H1 (cell line): ENCODE measurements around the gene CFAP74. TPM values are rescaled to one million over a fixed set of nuclear protein-coding genes. Genes with fewer than 3 reads are reported as not detected.

Experiments
- CTCF ChIA-PET: fragments of 300-600 bp; sonication (Branson Sonifier 250); formaldehyde crosslinking; loops from one replicate; lab custom pipeline; 2021; ENCODE audit not compliant: partially characterized antibody; lab: Charles Lee
- POLR2A ChIA-PET: fragments of 300-600 bp; sonication (Branson Sonifier 250); formaldehyde crosslinking; loops from one replicate; lab custom pipeline; 2021; ENCODE audit warnings: inconsistent platforms; ENCODE audit not compliant: partially characterized antibody; lab: Charles Lee
- DNase-seq, 2 experiments: peaks; one replicate each; pipeline versions ENCODE4 v3.0.0 to v3.0.0-alpha.2; 2010 to 2022; ENCODE audit warnings: low spot score in 2 of 2, low read depth in 1 of 2, mixed read lengths in 1 of 2
- FAIRE-seq: peaks from 2 replicates; lab custom pipeline; 2011; peaks lifted over from hg19 to GRCh38; lab: Jason Lieb, UNC
- H2AFZ ChIP-seq: 2 replicates; pipeline ENCODE4 v1.8.1; 2012; ENCODE audit warnings: low read length, inconsistent platforms
- H2AK5ac ChIP-seq: 2 replicates; pipeline ENCODE4 v1.6.1; 2013; ENCODE audit warnings: low read depth, low read length
- H2BK120ac ChIP-seq: replicated peaks from 2 replicates; pipeline ENCODE3; 2013; ENCODE audit warnings: low read depth, low read length, inconsistent platforms
- H2BK12ac ChIP-seq: 2 replicates; pipeline ENCODE4 v1.6.1; 2013; ENCODE audit warnings: low read depth, low read length
- H2BK15ac ChIP-seq: 2 replicates; pipeline ENCODE4 v1.6.1; 2013; ENCODE audit warnings: low read length
- H2BK20ac ChIP-seq: 2 replicates; pipeline ENCODE4 v1.6.1; 2013; ENCODE audit warnings: low read length
- H2BK5ac ChIP-seq: 2 replicates; pipeline ENCODE4 v1.6.1; 2013; ENCODE audit warnings: low read depth, low read length
- H3K14ac ChIP-seq: 2 replicates; pipeline ENCODE4 v1.6.1; 2013; ENCODE audit warnings: inconsistent platforms; ENCODE audit not compliant: insufficient read length
- H3K18ac ChIP-seq: 2 replicates; pipeline ENCODE4 v1.6.1; 2013; ENCODE audit warnings: low read length; ENCODE audit errors: extremely low read depth
- H3K23ac ChIP-seq: 2 replicates; pipeline ENCODE4 v1.6.1; 2013; ENCODE audit warnings: inconsistent platforms; ENCODE audit not compliant: insufficient read length
- H3K23me2 ChIP-seq: 2 replicates; pipeline ENCODE4 v1.6.1; 2013; ENCODE audit warnings: low read depth, low read length
- H3K27ac ChIP-seq: 2 replicates; pipeline ENCODE4 v1.6.1; 2011; ENCODE audit warnings: low read depth, low read length, inconsistent platforms
- H3K27me3 ChIP-seq, 4 experiments: replicated peaks in 1 of 4; 1 replicate in 1 of 4; 2 replicates in 3 of 4; pipeline versions ENCODE4 v1.6.1 to v1.8.1; 2011 to 2013; ENCODE audit warnings: low read length in 3 of 4, mild to moderate bottlenecking in 3 of 4, inconsistent platforms in 2 of 4, mixed read lengths in 2 of 4, moderate library complexity in 1 of 4; ENCODE audit not compliant: control insufficient read depth in 3 of 4, insufficient read depth in 3 of 4; ENCODE audit errors: extremely low read depth in 1 of 4
- H3K36me3 ChIP-seq, 4 experiments: 2 replicates each; pipeline versions ENCODE4 v1.6.1 to v1.8.1; 2011 to 2013; ENCODE audit warnings: mild to moderate bottlenecking in 4 of 4, low read length in 3 of 4, moderate library complexity in 2 of 4, control low read depth in 1 of 4, inconsistent platforms in 1 of 4; ENCODE audit not compliant: insufficient read depth in 4 of 4, control insufficient read depth in 2 of 4
- H3K4ac ChIP-seq: replicated peaks from 2 replicates; pipeline ENCODE3; 2013; ENCODE audit warnings: low read length, low read depth, mixed read lengths, inconsistent platforms; ENCODE audit not compliant: insufficient read length
- H3K4me1 ChIP-seq, 4 experiments: replicated peaks in 1 of 4; 1 replicate in 1 of 4; 2 replicates in 3 of 4; pipeline versions ENCODE4 v1.6.1 to v1.8.1; 2011 to 2013; ENCODE audit warnings: low read length in 3 of 4, inconsistent platforms in 2 of 4, mixed read lengths in 1 of 4; ENCODE audit not compliant: insufficient read depth in 4 of 4, control insufficient read depth in 3 of 4
- H3K4me2 ChIP-seq, 2 experiments: 2 replicates each; pipeline versions ENCODE4 v1.6.1 to v1.8.1; 2011 to 2013; ENCODE audit warnings: low read depth in 2 of 2, low read length in 2 of 2, control low read depth in 1 of 2, inconsistent platforms in 1 of 2, mild to moderate bottlenecking in 1 of 2; ENCODE audit not compliant: insufficient read depth in 1 of 2
- H3K4me3 ChIP-seq, 4 experiments: fragments of 200-600, 300-600 bp in 1 of 4; sonication (generic), shearing (Covaris generic), sonication (Bioruptor Twin) in 1 of 4; 2 replicates each; pipeline versions ENCODE4 v1.5.1 to v1.8.1; 2011 to 2016; ENCODE audit warnings: low read length in 4 of 4, low read depth in 3 of 4, control low read depth in 2 of 4, inconsistent platforms in 2 of 4, mild to moderate bottlenecking in 2 of 4, mixed read lengths in 1 of 4, moderate library complexity in 1 of 4; ENCODE audit not compliant: insufficient read depth in 2 of 4; ENCODE audit errors: extremely low read depth in 1 of 4
- H3K56ac ChIP-seq: replicated peaks from 2 replicates; pipeline ENCODE3; 2013; ENCODE audit warnings: low read depth, mild to moderate bottlenecking, mixed read lengths, low read length, inconsistent platforms; ENCODE audit not compliant: insufficient read length
- H3K79me1 ChIP-seq: 2 replicates; pipeline ENCODE4 v1.6.1; 2013; ENCODE audit warnings: low read depth, low read length, control low read depth
- H3K79me2 ChIP-seq, 2 experiments: 2 replicates each; pipeline versions ENCODE4 v1.6.1 to v1.8.1; 2012 to 2013; ENCODE audit warnings: low read length in 2 of 2, mild to moderate bottlenecking in 2 of 2, inconsistent platforms in 1 of 2; ENCODE audit not compliant: insufficient read depth in 2 of 2, control insufficient read depth in 1 of 2
- H3K9ac ChIP-seq, 4 experiments: replicated peaks in 1 of 4; 1 replicate in 1 of 4; 2 replicates in 3 of 4; pipeline versions ENCODE4 v1.6.1 to v1.8.1; 2011 to 2013; ENCODE audit warnings: low read depth in 3 of 4, low read length in 3 of 4, control low read depth in 2 of 4, mild to moderate bottlenecking in 2 of 4, moderate library complexity in 2 of 4, inconsistent platforms in 1 of 4; ENCODE audit errors: extremely low read depth in 1 of 4
- H3K9me3 ChIP-seq, 2 experiments: 2 replicates each; pipeline versions ENCODE4 v1.6.1 to v1.8.1; 2012 to 2013; ENCODE audit warnings: mild to moderate bottlenecking in 2 of 2, moderate library complexity in 2 of 2, control low read depth in 1 of 2, inconsistent platforms in 1 of 2, low read depth in 1 of 2, low read length in 1 of 2, mixed read lengths in 1 of 2; ENCODE audit not compliant: insufficient read depth in 2 of 2
- H4K20me1 ChIP-seq, 2 experiments: replicated peaks in 1 of 2; 2 replicates each; pipeline versions ENCODE3 to v1.8.1; 2011 to 2013; ENCODE audit warnings: inconsistent platforms in 2 of 2, low read length in 2 of 2, mild to moderate bottlenecking in 1 of 2; ENCODE audit not compliant: insufficient read depth in 2 of 2, control insufficient read depth in 1 of 2
- H4K5ac ChIP-seq: 2 replicates; pipeline ENCODE4 v1.6.1; 2013; ENCODE audit warnings: low read length, low read depth, mixed read lengths, inconsistent platforms; ENCODE audit not compliant: insufficient read length
- H4K8ac ChIP-seq: 2 replicates; pipeline ENCODE4 v1.8.0; 2013; ENCODE audit warnings: mild to moderate bottlenecking, moderate library complexity, low read length, inconsistent platforms; ENCODE audit not compliant: insufficient read depth; ENCODE audit errors: extremely low read depth
- H4K91ac ChIP-seq: replicated peaks from 2 replicates; pipeline ENCODE3; 2013; ENCODE audit warnings: low read length, mixed read lengths, inconsistent platforms; ENCODE audit not compliant: insufficient read length
- CREB1 ChIP-seq: IDR thresholded peaks from 2 replicates; pipeline ENCODE4 v1.6.1; 2012; ENCODE audit warnings: inconsistent platforms
- CTCF ChIP-seq, 3 experiments: IDR thresholded peaks; 1 replicate in 2 of 3; 2 replicates in 1 of 3; pipeline versions ENCODE4 v1.5.1 to v1.6.1; 2011; ENCODE audit warnings: low read length in 3 of 3, mild to moderate bottlenecking in 3 of 3, inconsistent platforms in 2 of 3, low read depth in 1 of 3, moderate library complexity in 1 of 3; ENCODE audit not compliant: insufficient read depth in 1 of 3; ENCODE audit errors: control extremely low read depth in 1 of 3
- EP300 ChIP-seq, 2 experiments: IDR thresholded peaks; 1 replicate in 1 of 2; 2 replicates in 1 of 2; pipeline ENCODE4 v1.6.1; 2011 to 2012; ENCODE audit warnings: low read depth in 2 of 2, low read length in 2 of 2, mild to moderate bottlenecking in 2 of 2, borderline replicate concordance in 1 of 2, inconsistent platforms in 1 of 2, moderate library complexity in 1 of 2
- FOSL1 ChIP-seq: IDR thresholded peaks from 2 replicates; pipeline ENCODE4 v1.6.1; 2011; ENCODE audit warnings: mild to moderate bottlenecking, low read depth, low read length, moderate library complexity; ENCODE audit not compliant: insufficient read depth
- GABPA ChIP-seq: IDR thresholded peaks from 2 replicates; pipeline ENCODE4 v1.6.1; 2011; ENCODE audit warnings: mild to moderate bottlenecking, low read length, moderate library complexity, borderline replicate concordance; ENCODE audit not compliant: insufficient read depth
- GTF2F1 ChIP-seq: IDR thresholded peaks from 2 replicates; pipeline ENCODE4 v1.6.1; 2012; ENCODE audit warnings: low read depth, low read length, improper control_type of control experiment, borderline replicate concordance
- JUND ChIP-seq: IDR thresholded peaks from 2 replicates; pipeline ENCODE4 v1.6.1; 2011; ENCODE audit warnings: mild to moderate bottlenecking, improper control_type of control experiment, low read length
- RXRA ChIP-seq: IDR thresholded peaks from 2 replicates; pipeline ENCODE4 v1.6.1; 2011; ENCODE audit warnings: low read depth, mild to moderate bottlenecking, low read length, moderate library complexity; ENCODE audit not compliant: insufficient read depth
- SRF ChIP-seq: IDR thresholded peaks from 2 replicates; pipeline ENCODE4 v1.6.1; 2011; ENCODE audit warnings: mild to moderate bottlenecking, low read depth, low read length, moderate library complexity
- TAF1 ChIP-seq: IDR thresholded peaks from 2 replicates; pipeline ENCODE4 v1.6.1; 2011; ENCODE audit warnings: mild to moderate bottlenecking, low read depth, low read length
- TCF12 ChIP-seq: IDR thresholded peaks from 2 replicates; pipeline ENCODE4 v1.6.1; 2011; ENCODE audit warnings: low read depth, mild to moderate bottlenecking, low read length
- TEAD4 ChIP-seq: IDR thresholded peaks from 2 replicates; pipeline ENCODE4 v1.6.1; 2012; ENCODE audit warnings: low read depth, low read length, inconsistent platforms, mixed read lengths
- WGBS, 2 experiments: shearing (Covaris generic) in 1 of 2; methylation state at CpG; one replicate each; pipeline versions ENCODE4 v1.1.6 to v1.1.7; 2013 to 2015; ENCODE audit warnings: low lambda C conversion rate in 2 of 2, mixed read lengths in 2 of 2, inconsistent platforms in 1 of 2, low coverage in 1 of 2, missing lambda C conversion rate in 1 of 2; ENCODE audit not compliant: insufficient replicate concordance in 2 of 2, insufficient coverage in 1 of 2, insufficient read length in 1 of 2; ENCODE audit errors: extremely low coverage in 1 of 2, missing lambda C conversion rate in 1 of 2; 5-methylcytosine and 5-hydroxymethylcytosine counted together
- polyA plus RNA-seq, 7 experiments: library from polyadenylated mRNA; depleted of rRNA in 3 of 7; stranded (reverse) in 5 of 7; unstranded in 2 of 7; fragments of >200 nt in 5 of 7; fragments of 200-250 nt in 2 of 7; gene quantifications; 1 replicate in 5 of 7; 2 replicates in 1 of 7; 4 replicates in 1 of 7; pipeline versions ENCODE4 v1.2.1 to v1.2.3, GENCODE V29; 2011 to 2013; ENCODE audit warnings: missing spikeins in 2 of 7, mixed read lengths in 2 of 7
- total RNA-seq: library from RNA; stranded (reverse); fragmentation: NEBNext Ultra II Directional; extraction: Animal tissue kit (Norgen Biotek cat#: 25700); gene quantifications from 2 replicates; pipeline ENCODE4 v1.2.1, GENCODE V29; 2021

The CFAP74 gene
- total and polyA plus RNA-seq, 2 of the 8 experiments (the other 6 are each of a cell fraction or from before 2014, with no cell fraction given): 0.09 to 0.20 TPM

GRCh38 chr1:2041305-2041704 lies 37.7 kb upstream of the CFAP74 start:
- Histone ChIP-seq H3K27ac (no peak overlapping the region), H3K4ac (no peak overlapping the region), H3K36me3 (no peaks in the 10 kb centered on the region), H2AK5ac (no peak overlapping the region), H4K20me1 (peaks cover 0 to 3% of the 10 kb centered on the region in 2 experiments), H3K4me2 (no peak overlapping the region), H3K9me3 (no peaks in the 10 kb centered on the region), H3K4me1 (peaks cover 0 to 4% (median 1%) of the 10 kb centered on the region in 4 experiments; a peak in 5 of 7 replicates), H3K14ac (no peak overlapping the region), H2BK12ac (no peak overlapping the region), H4K91ac (no peak overlapping the region), H2BK120ac (no peak overlapping the region), H3K23ac (no peak overlapping the region), H2BK20ac (no peak overlapping the region), H3K4me3 (no peak overlapping the region), H2AFZ (no peak overlapping the region), H4K5ac (no peak overlapping the region), H2BK5ac (no peak overlapping the region), H3K27me3 (peaks cover 0 to 7% (median 0%) of the 10 kb centered on the region in 4 experiments; a peak in 3 of 7 replicates), H3K23me2 (no peaks in the 10 kb centered on the region; the same call in 1 of the 2 replicates), H2BK15ac (no peak overlapping the region), H3K56ac (no peak overlapping the region), H3K18ac (no peak overlapping the region), H3K9ac (no peak overlapping the region), H3K79me1 (no peaks in the 10 kb centered on the region), H3K79me2 (no peaks in the 10 kb centered on the region), H4K8ac (no peak overlapping the region)
- no peak for TF ChIP-seq GTF2F1
- no peak for TF ChIP-seq TCF12
- TF ChIP-seq SRF: no peak
- TF ChIP-seq GABPA: no peak
- no peak for TF ChIP-seq TAF1
- TF ChIP-seq TEAD4: no peak
- no peak for TF ChIP-seq JUND
- no peak for TF ChIP-seq RXRA
- no peak for TF ChIP-seq EP300 (IDR thresholded peaks at IDR 0.05; ENCODE audit: borderline replicate concordance in 1 of 2, low read depth in 2 of 2, low read length in 2 of 2)
- TF ChIP-seq CREB1: no peak
- TF ChIP-seq CTCF (IDR thresholded peaks at IDR 0.05; ENCODE audit: control extremely low read depth in 1 of 3, insufficient read depth in 1 of 3, low read depth in 1 of 3, low read length in 3 of 3): no peak
- no peak for TF ChIP-seq FOSL1
- 89% methylated on average over 15 of the region's 15 CpGs; no CpG with 5 or more reads in 1 of the 2 experiments for WGBS, 2 experiments
- POLR2A ChIA-PET: no interaction called here
- FAIRE-seq (no peak), DNase-seq (no peak)
- CTCF ChIA-PET: interaction anchor here (1.2 to 8.8 kb wide), 9 partner anchors 9 to 97 kb away, joined by 3 to 249 read pairs (median 8); no protein-coding TSS in a partner anchor
